COR-L47 (cell line): Measurements from ENCODE around the gene EWSR1.

ENCODE experiments used
- DNase-seq: peaks from one replicate; lab custom pipeline; 2025; lab: John Stamatoyannopoulos, UW

EWSR1 gene

GRCh38 chr22:29269230-29269604 is 1.1 kb downstream of the EWSR1 start:
- no peak for DNase-seq

GRCh38 chr22:29269731-29270474 is 1.8 kb downstream of the EWSR1 start:
- no peak for DNase-seq

GRCh38 chr22:29270475-29271271 is 2.6 kb downstream of the EWSR1 start:
- DNase-seq, result no peak

GRCh38 chr22:29272624-29273023 is 4.6 kb downstream of the EWSR1 start:
- no peak for DNase-seq

GRCh38 chr22:29275167-29275566 is 7.1 kb downstream of the EWSR1 start:
- no peak for DNase-seq

- no peak for DNase-seq
Observed at GRCh38 chr22:29275819-29276565, 7.9 kb downstream of the EWSR1 start.

- no peak for DNase-seq
Observed at GRCh38 chr22:29277927-29278326, 9.9 kb downstream of the EWSR1 start.

GRCh38 chr22:29284196-29284595 is 16.1 kb downstream of the EWSR1 start:
- no peak for DNase-seq

GRCh38 chr22:29288837-29289236 is 20.8 kb downstream of the EWSR1 start:
- DNase-seq, result no peak

GRCh38 chr22:29290061-29290460 is 22.0 kb downstream of the EWSR1 start:
- no peak for DNase-seq

GRCh38 chr22:29291215-29291614 is 23.1 kb downstream of the EWSR1 start:
- DNase-seq, result no peak

- no peak for DNase-seq
Observed at GRCh38 chr22:29292379-29292778, 24.3 kb downstream of the EWSR1 start.

GRCh38 chr22:29298641-29299040 is 30.6 kb downstream of the EWSR1 start:
- DNase-seq, result no peak

- DNase-seq, result no peak
Observed at GRCh38 chr22:29299136-29299900, 31.2 kb downstream of the EWSR1 start.

GRCh38 chr22:29300467-29300806 is 32.4 kb downstream of the EWSR1 start:
- DNase-seq, result no peak

GRCh38 chr22:29300807-29301601 is 32.9 kb downstream of the EWSR1 start:
- DNase-seq, result no peak

GRCh38 chr22:29301716-29302401 is 33.8 kb downstream of the EWSR1 start:
- DNase-seq, result no peak

GRCh38 chr22:29302402-29302680 is 34.3 kb downstream of the EWSR1 start:
- DNase-seq, result no peak

- DNase-seq, result no peak
Observed at GRCh38 chr22:29302681-29303465, 34.8 kb downstream of the EWSR1 start.

- DNase-seq, result no peak
Observed at GRCh38 chr22:29305836-29306174, 37.7 kb downstream of the EWSR1 start.
